Kidney glomerular epithelial cell (primary cell): Measurements from ENCODE around the gene TTLL7.
"Not testable (repeated sequence)": the region's sequence is repeated elsewhere in the genome, so short reads cannot be mapped to it uniquely, and the experiment has no call there.

ENCODE experiments used
- DNase-seq: peaks from one replicate; lab custom pipeline; 2025; lab: John Stamatoyannopoulos, UW

The TTLL7 gene

GRCh38 chr1:83995649-83996048 is 3.3 kb downstream of the TTLL7 start:
- DNase-seq = no peak

DNA sequence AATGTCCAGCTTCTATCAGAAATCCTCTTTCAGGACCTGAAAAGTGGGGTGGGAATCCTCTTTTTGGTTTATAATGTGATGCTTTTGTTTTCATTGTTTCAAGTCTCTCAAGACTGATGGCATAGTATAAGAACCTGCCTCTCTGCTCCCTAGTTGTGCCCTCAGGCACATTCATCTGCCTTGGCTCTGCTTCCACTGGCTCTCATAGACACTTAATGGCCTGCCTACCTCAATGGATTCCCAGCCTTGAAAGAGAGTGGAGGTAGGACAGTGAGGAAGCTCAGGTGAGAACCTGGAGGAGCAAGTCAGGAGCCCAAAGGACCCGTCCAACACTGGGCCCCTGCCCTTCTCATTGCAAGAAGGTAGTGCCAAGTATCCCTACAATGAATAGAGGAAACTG is 4.8 kb downstream of the TTLL7 start:
- no peak for DNase-seq

DNA sequence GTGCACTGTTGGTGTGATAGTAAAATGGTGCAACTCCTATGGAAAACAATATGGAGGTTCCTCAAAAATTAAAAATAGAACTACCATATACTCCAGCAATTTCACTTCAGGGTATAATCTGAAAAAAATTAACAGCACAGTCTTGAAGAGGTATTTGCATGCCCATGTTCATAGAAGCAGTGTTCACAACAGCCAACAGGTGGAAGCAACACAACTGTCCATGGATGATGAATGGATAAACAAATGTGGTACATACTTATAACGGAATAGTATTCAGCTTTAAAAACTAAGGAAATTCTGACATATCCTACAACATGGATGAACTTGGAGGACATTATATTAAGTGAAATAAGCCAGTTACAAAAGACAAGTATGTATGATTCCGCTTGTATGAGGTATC is 8.2 kb downstream of the TTLL7 start:
- DNase-seq = no peak

DNA sequence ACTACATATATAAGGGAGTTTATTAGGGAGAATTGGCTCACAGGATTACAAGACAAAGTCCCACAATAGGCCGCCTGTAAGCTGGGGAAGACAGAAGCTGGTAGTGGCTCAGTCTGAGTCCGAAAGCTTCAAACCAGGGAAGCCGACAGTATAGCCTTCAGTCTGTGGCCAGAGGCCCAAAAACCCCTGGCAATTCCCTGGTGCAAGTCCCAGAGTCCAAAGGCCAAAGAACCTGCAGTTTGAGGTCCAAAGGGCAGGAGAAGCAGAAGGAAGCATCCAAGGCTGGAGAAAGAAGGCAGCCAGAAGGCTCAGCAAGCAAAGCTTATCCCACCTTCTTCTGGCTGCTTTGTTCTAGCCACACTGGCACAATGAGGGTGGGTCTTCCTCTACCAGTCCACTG is 13.9 kb downstream of the TTLL7 start:
- DNase-seq = no peak

DNA sequence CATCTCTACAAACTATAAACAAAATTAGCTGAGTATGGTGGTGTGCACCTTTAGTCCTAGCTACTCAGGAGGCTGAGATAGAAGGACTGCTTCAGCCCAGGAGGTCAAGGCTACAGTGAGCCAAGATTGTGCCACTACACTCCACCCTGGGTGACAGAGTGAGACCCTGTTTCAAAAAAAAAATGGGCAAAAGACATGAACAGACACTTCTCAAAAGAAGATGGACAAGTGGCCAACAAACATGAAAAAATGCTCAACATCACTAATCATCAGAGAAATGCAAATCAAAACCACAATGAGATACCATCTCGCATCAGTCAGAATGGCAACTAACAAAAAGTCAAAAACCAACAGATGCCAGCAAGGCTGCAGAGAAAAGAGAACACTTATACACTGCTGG is 15.0 kb downstream of the TTLL7 start:
- DNase-seq = not testable (repeated sequence)

GRCh38 chr1:83978056-83978455 is 20.9 kb downstream of the TTLL7 start:
- DNase-seq = no peak

GRCh38 chr1:83976920-83977319 is 22.0 kb downstream of the TTLL7 start:
- DNase-seq = no peak

- DNase-seq = no peak
Observed at GRCh38 chr1:83970802-83971201, 28.1 kb downstream of the TTLL7 start.

- DNase-seq = no peak
Observed at GRCh38 chr1:83970114-83970513, 28.8 kb downstream of the TTLL7 start.

DNA sequence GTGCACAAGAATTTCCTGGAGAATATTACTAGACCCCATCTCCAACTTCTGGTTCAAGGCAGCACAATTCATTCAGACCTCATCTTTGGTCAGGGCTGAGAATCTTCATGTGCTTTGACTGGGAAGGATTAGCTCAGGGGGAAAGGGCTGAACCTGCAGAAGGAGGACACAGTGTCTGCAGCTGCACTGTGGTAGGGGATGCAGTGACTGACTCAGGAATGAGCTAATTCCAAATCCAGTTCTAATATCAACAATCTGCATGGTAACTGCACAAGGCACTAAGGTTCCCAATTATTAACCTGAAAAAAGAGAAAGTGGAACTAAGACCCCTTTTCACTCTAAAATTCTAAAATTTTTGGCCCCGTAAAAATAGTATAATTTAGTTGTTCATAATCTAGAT is 31.6 kb downstream of the TTLL7 start:
- DNase-seq = peak; percentile 18

GRCh38 chr1:83964153-83964552 is 34.8 kb downstream of the TTLL7 start:
- DNase-seq = no peak

- DNase-seq = no peak
Observed at GRCh38 chr1:83961571-83962295, 37.2 kb downstream of the TTLL7 start.

GRCh38 chr1:83960669-83961277 is 38.2 kb downstream of the TTLL7 start:
- DNase-seq = no peak

DNA sequence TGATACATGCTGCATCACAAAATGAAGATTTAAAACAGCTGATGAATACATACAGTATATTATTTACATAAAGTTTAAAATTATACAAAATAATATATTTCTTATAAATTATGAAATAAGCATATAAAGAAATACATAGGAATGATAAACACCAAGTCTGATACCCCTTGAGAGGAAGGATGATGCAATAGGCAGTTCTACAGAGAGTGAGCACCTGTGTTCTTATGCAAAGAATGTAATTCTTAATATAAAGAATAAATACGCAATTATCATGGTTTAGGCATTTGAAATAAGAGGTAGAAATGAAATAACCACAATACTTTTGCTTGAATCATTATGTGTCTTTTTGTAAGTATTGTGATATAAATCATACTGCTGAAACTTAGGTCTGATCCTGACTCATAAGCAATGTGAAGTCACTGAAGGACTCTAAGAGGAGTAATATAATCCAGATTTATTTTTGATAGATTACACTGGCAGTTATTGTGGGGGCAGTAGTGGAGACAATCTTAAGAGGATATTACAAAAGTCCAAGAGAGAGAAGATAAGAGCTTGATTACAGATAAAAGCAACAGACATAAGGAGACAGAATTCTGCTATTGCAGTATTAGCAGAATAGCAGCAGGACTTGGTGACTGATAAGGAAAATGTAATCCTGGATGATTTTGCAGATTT is 39.0 kb downstream of the TTLL7 start:
- no peak for DNase-seq

DNA sequence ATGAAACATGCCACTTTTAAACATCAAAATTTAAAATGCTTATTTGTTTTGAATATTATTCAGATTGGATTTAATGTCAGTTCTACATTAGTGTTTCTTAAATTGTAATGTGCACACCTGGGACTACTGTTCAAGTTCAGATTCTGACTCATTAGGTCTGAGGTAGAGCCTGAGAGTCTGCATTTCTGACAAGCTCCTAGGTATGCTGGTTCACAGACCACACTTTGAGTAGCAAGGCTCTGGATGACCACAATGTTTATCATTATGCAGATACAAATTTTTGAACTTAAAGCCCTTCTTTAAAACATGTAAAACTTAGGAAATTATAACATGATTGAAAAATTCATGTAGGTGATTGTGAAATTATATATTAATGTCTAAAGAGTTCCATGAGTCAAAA is 40.2 kb downstream of the TTLL7 start:
- no peak for DNase-seq

DNA sequence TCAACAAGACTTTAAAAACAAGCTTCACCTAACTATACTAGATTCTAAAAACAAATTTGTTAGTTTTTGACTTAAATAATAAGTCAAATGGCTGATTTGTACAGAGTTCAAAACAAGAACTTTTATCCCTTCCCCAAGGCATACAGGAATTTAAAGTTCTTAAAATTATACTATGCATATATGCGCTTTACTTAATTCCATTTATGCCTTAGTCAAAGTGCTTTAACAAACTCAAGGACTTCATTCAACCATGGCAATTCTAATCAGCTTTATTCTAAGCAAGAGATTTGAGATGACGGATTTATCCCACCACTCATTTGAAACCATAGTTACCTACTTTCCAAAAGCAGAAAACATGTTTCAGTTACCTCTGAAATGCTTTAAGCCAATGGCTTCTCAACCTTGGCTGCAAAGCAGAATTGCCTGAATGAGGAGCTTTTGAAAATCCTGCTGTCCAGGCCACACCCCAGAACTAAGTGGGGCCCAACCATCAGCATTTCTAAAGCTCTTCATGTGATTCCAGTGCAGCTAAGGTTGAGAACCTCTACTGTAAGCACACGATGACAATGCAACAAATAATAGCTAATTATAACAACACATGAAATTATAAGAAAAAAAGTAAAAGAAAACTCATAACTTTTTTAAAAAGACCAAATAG is 44.6 kb downstream of the TTLL7 start:
- DNase-seq = no peak

DNA sequence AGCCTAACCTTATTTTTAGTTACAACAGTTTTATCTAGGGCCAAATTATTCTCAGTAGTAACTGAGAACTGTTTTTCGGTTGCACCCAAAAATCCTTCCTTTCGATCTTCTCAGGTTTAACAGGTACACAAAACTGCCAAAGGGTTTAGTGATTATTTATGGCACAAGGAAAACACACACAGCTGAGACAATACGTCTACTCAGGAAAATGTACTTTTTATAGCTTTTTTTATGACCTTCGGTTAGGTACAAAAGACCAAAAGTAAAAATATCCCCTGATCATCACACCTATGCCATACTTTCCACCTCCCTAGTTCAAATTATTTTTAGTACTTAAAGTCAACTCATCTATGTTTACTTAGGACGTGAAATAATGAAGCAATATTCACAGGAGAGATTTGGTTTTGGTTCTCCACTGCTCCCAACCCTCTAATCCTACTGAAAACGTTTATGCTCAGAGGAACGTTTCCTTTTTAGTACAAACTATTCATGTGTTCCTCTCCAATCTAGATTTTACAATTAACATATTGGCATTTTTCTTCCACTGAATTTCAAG is 48.7 kb downstream of the TTLL7 start:
- no peak for DNase-seq

GRCh38 chr1:83942914-83943313 is 56.0 kb downstream of the TTLL7 start:
- DNase-seq = no peak

DNA sequence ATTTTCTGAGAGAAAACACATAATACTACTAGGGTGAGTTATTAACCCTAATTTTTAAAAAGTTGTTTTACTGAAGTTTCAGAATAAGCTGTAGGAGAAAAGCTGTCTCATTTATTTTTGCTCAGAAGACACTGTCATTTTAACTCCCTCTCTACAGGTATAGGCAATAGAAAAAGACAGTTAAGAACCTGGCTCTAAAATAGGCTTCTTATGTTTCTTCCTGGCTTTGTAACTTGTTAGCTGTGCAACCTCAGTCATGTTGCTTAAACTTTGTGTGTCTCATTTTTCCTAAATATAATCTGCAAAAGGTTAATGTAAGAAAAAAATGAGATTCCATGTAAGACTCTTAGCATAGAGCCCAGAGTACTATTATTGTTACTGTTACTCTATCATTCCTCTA is 64.4 kb downstream of the TTLL7 start:
- no peak for DNase-seq

GRCh38 chr1:83932693-83933092 is 66.2 kb downstream of the TTLL7 start:
- no peak for DNase-seq

GRCh38 chr1:83932281-83932680 is 66.7 kb downstream of the TTLL7 start:
- no peak for DNase-seq

- DNase-seq = peak; percentile 63
Observed at GRCh38 chr1:83931658-83932253, 67.2 kb downstream of the TTLL7 start.
